Calu3 (cell line): Measurements from ENCODE around the gene MOV10. TPM values are rescaled to one million over a fixed set of nuclear protein-coding genes. Genes with fewer than 3 reads are reported as not detected.

Source experiments
- BruUV-seq: library from RNA; stranded (reverse); fragments of 400-500 nt; replicated peaks from 2 replicates; lab custom pipeline; 2021; lab: Mats Ljungman, UMichigan
- CTCF ChIA-PET: fragments of 300-600 bp; sonication (Branson Sonifier 250); formaldehyde crosslinking; loops from one replicate; lab custom pipeline; 2022; ENCODE audit warnings: antibody characterized with exemption; lab: Charles Lee
- DNase-seq: peaks from one replicate; pipeline ENCODE4 v3.0.0; 2022
- H3K27ac Mint-ChIP-seq: one replicate; pipeline ENCODE4 v1.8.0; 2022; ENCODE audit warnings: mixed read lengths; ENCODE audit not compliant: unreplicated experiment
- H3K27me3 Mint-ChIP-seq: one replicate; pipeline ENCODE4 v1.8.0; 2022; ENCODE audit warnings: mixed read lengths; ENCODE audit not compliant: unreplicated experiment
- H3K36me3 Mint-ChIP-seq: one replicate; pipeline ENCODE4 v1.8.0; 2022; ENCODE audit warnings: mild to moderate bottlenecking, moderate library complexity, mixed read lengths; ENCODE audit not compliant: insufficient read depth, unreplicated experiment
- H3K4me1 Mint-ChIP-seq: one replicate; pipeline ENCODE4 v1.8.0; 2022; ENCODE audit warnings: mild to moderate bottlenecking, low read depth, mixed read lengths; ENCODE audit not compliant: unreplicated experiment
- H3K4me3 Mint-ChIP-seq: one replicate; pipeline ENCODE4 v1.8.0; 2022; ENCODE audit warnings: mild to moderate bottlenecking, low read depth, moderate library complexity, mixed read lengths; ENCODE audit not compliant: unreplicated experiment
- H3K9me3 Mint-ChIP-seq: one replicate; pipeline ENCODE4 v1.8.0; 2022; ENCODE audit warnings: low read depth, mixed read lengths; ENCODE audit not compliant: unreplicated experiment
- CTCF ChIP-seq: fragments of 200-600 bp; IDR thresholded peaks from one replicate; pipeline ENCODE4 v1.8.0; 2022; ENCODE audit warnings: antibody characterized with exemption; ENCODE audit not compliant: unreplicated experiment
- intact Hi-C: fragments of 100-400 bp; cut with micrococcal nuclease; formaldehyde crosslinking; loops from one replicate; pipeline ENCODE4 v1.10.0; 2022; ENCODE audit not compliant: unreplicated experiment
- total RNA-seq: library from RNA; stranded (reverse); gene quantifications from 2 replicates; pipeline ENCODE4 v1.2.3, GENCODE V29; 2022

Gene MOV10
- total RNA-seq, 1 experiment from 2014 or later: 71.4 TPM

- H3K4me1 Mint-ChIP-seq: peaks cover 61% of the 10 kb centered on the region
- no peaks in the 10 kb centered on the region for H3K9me3 Mint-ChIP-seq
- no TSS peak for BruUV-seq
- DNase-seq: no peak
- no peaks in the 10 kb centered on the region for H3K27me3 Mint-ChIP-seq
- TF ChIP-seq CTCF: no peak
- CTCF ChIA-PET: no interaction called here
- intact Hi-C loops: no loop called here
- H3K36me3 Mint-ChIP-seq: peaks cover 85% of the 10 kb centered on the region
- H3K4me3 Mint-ChIP-seq: peak overlapping the region; percentile 31
- H3K27ac Mint-ChIP-seq: peak overlapping the region; percentile 93
Observed at GRCh38 chr1:112702420-112703261, 28.2 kb downstream of the MOV10 start.

- no peak overlapping the region for H3K27ac Mint-ChIP-seq
- H3K4me3 Mint-ChIP-seq: peak overlapping the region; percentile 97
- BruUV-seq: TSS peak; percentile 26
- H3K9me3 Mint-ChIP-seq: no peaks in the 10 kb centered on the region
- peaks cover 65% of the 10 kb centered on the region for H3K4me1 Mint-ChIP-seq
- DNase-seq: no peak
- no peaks in the 10 kb centered on the region for H3K27me3 Mint-ChIP-seq
- intact Hi-C loops: loop anchor here (2.0 kb wide), 1 partner anchor 85 kb away; the partner anchor contains the start of genes CAPZA1 and ST7L
- H3K36me3 Mint-ChIP-seq: peaks cover 86% of the 10 kb centered on the region
- no peak for TF ChIP-seq CTCF
- CTCF ChIA-PET: interaction anchor here (2.1 kb wide), 1 partner anchor 29 kb away, joined by 10 read pairs; the partner anchor contains the start of gene MOV10
Observed at GRCh38 chr1:112703706-112704105, 29.2 kb downstream of the MOV10 start.

- TF ChIP-seq CTCF: no peak
- CTCF ChIA-PET: interaction anchor here (0.6 to 2.1 kb wide), 3 partner anchors 30 to 114 kb away, joined by 3 to 10 read pairs (median 4); partner anchors contain the start of gene MOV10
Observed at GRCh38 chr1:112704391-112704933, 30.0 kb downstream of the MOV10 start.

GRCh38 chr1:112704934-112705627 lies 30.6 kb downstream of the MOV10 start:
- H3K9me3 Mint-ChIP-seq: no peaks in the 10 kb centered on the region
- CTCF ChIA-PET: interaction anchor here (0.6 to 2.1 kb wide), 3 partner anchors 31 to 115 kb away, joined by 3 to 10 read pairs (median 4); partner anchors contain the start of gene MOV10
- peaks cover 72% of the 10 kb centered on the region for H3K36me3 Mint-ChIP-seq
- intact Hi-C loops: loop anchor here (2.0 to 5.0 kb wide), 3 partner anchors 68 to 313 kb away; partner anchors contain the start of genes CAPZA1 and ST7L
- peaks cover 51% of the 10 kb centered on the region for H3K4me1 Mint-ChIP-seq
- H3K4me3 Mint-ChIP-seq: peak overlapping the region; percentile 97
- peak overlapping the region; percentile 88 for H3K27ac Mint-ChIP-seq
- peak; percentile 82 for DNase-seq
- no TSS peak for BruUV-seq
- H3K27me3 Mint-ChIP-seq: no peaks in the 10 kb centered on the region
- TF ChIP-seq CTCF: no peak

More at GRCh38 chr1:112704391-112704933, 30.0 kb downstream of the MOV10 start:
- no peak for DNase-seq
- no peaks in the 10 kb centered on the region for H3K9me3 Mint-ChIP-seq
- H3K27me3 Mint-ChIP-seq: no peaks in the 10 kb centered on the region
- peak overlapping the region; percentile 88 for H3K27ac Mint-ChIP-seq
- peaks cover 78% of the 10 kb centered on the region for H3K36me3 Mint-ChIP-seq
- intact Hi-C loops: loop anchor here (2.0 kb wide), 1 partner anchor 86 kb away; the partner anchor contains the start of genes CAPZA1 and ST7L
- H3K4me1 Mint-ChIP-seq: peaks cover 57% of the 10 kb centered on the region
- BruUV-seq: no TSS peak
- peak overlapping the region; percentile 97 for H3K4me3 Mint-ChIP-seq
